GM20000 (cell line): ENCODE measurements around the gene ACTR5.

ENCODE experiments used
- DNase-seq: peaks from one replicate; pipeline ENCODE4 v3.0.0; 2012; ENCODE audit warnings: low spot score
- CTCF ChIP-seq: IDR thresholded peaks from 2 replicates; pipeline ENCODE4 v1.5.1; 2012; ENCODE audit warnings: mild to moderate bottlenecking, control low read depth; ENCODE audit errors: extremely low read depth, missing control alignments

The ACTR5 gene

GRCh38 chr20:38745757-38746156 lies 2.5 kb upstream of the ACTR5 start:
- no peak for DNase-seq
- TF ChIP-seq CTCF: no peak

GRCh38 chr20:38747495-38748096 lies 664 bp upstream of the ACTR5 start:
- TF ChIP-seq CTCF: no peak

GRCh38 chr20:38748861-38749149 lies 545 bp downstream of the ACTR5 start:
- TF ChIP-seq CTCF: no peak
- DNase-seq: peak; percentile 55

More at GRCh38 chr20:38747495-38748096, 664 bp upstream of the ACTR5 start:
- no peak for DNase-seq

- DNase-seq: peak; percentile 52
Measured at GRCh38 chr20:38751360-38751976, 3.2 kb downstream of the ACTR5 start.

GRCh38 chr20:38752029-38752428 lies 3.8 kb downstream of the ACTR5 start:
- DNase-seq: no peak
- TF ChIP-seq CTCF: no peak

More at GRCh38 chr20:38751360-38751976, 3.2 kb downstream of the ACTR5 start:
- peak; percentile 33 for TF ChIP-seq CTCF

- DNase-seq: no peak
- no peak for TF ChIP-seq CTCF
Measured at GRCh38 chr20:38754924-38755323, 6.7 kb downstream of the ACTR5 start.

GRCh38 chr20:38755324-38755910 lies 7.2 kb downstream of the ACTR5 start:
- DNase-seq: no peak
- TF ChIP-seq CTCF: no peak
